HepG2 (cell line): ENCODE measurements around the gene DHRS4L2. TPM values are rescaled to one million over a fixed set of nuclear protein-coding genes. Genes with fewer than 3 reads are reported as not detected.

Experiments used
- GFI1 ChIP-seq: sonication (generic); formaldehyde crosslinking; IDR thresholded peaks from 2 replicates; pipeline ENCODE4 v1.5.0; 2020; ENCODE audit warnings: missing genetic modification reagents, mild to moderate bottlenecking, borderline replicate concordance
- IKZF5 ChIP-seq: IDR thresholded peaks from 2 replicates; pipeline ENCODE4 v1.6.1; 2018; ENCODE audit warnings: missing genetic modification reagents, mild to moderate bottlenecking, missing compliant biosample characterization
- MBNL3 ChIP-seq: fragments of 250-450 bp; sonication (Bioruptor Pico); conservative IDR thresholded peaks from 2 replicates; pipeline ENCODE4 v1.8.0; 2022; ENCODE audit warnings: mild to moderate bottlenecking, inconsistent platforms
- MTF2 ChIP-seq: sonication (generic); formaldehyde crosslinking; IDR thresholded peaks from 2 replicates; pipeline ENCODE4 v1.5.0; 2020; ENCODE audit warnings: missing genetic modification reagents, borderline replicate concordance
- NR1H2 ChIP-seq: sonication (generic); formaldehyde crosslinking; IDR thresholded peaks from 2 replicates; pipeline ENCODE4 v1.8.1; 2022; ENCODE audit warnings: low read depth, missing genetic modification reagents, borderline replicate concordance
- NR2F2 ChIP-seq: IDR thresholded peaks from 2 replicates; pipeline ENCODE4 v1.6.1; 2012; ENCODE audit warnings: low read depth, inconsistent platforms, borderline replicate concordance
- NR3C1 ChIP-seq: sonication (generic); formaldehyde crosslinking; IDR thresholded peaks from 2 replicates; pipeline ENCODE4 v1.4.0; 2020; ENCODE audit warnings: missing genetic modification reagents
- PCBP2 ChIP-seq: fragments of 200-400 bp; formaldehyde crosslinking; optimal IDR thresholded peaks from 2 replicates; pipeline ENCODE3; 2018; ENCODE audit warnings: low read length, low read depth; ENCODE audit not compliant: poor library complexity, severe bottlenecking
- SKI ChIP-seq: fragments of 450-650 bp; IDR thresholded peaks from one replicate; pipeline ENCODE4 v1.6.1; 2018; ENCODE audit warnings: mild to moderate bottlenecking; ENCODE audit not compliant: partially characterized antibody
- SNAPC2 ChIP-seq: sonication (generic); formaldehyde crosslinking; IDR thresholded peaks from 2 replicates; pipeline ENCODE4 v1.8.1; 2022; ENCODE audit warnings: mild to moderate bottlenecking, missing genetic modification reagents
- SRF ChIP-seq: IDR thresholded peaks from 2 replicates; pipeline ENCODE4 v1.6.1; 2011; ENCODE audit warnings: mild to moderate bottlenecking, low read depth, low read length, moderate library complexity
- TCF12 ChIP-seq, 2 experiments: fragments of 450-650 bp in 1 of 2; sonication (generic) in 1 of 2; formaldehyde crosslinking in 1 of 2; IDR thresholded peaks; 2 replicates each; pipeline versions ENCODE4 v1.6.1 to v1.8.0; 2017 to 2022; ENCODE audit warnings: antibody characterized with exemption in 1 of 2, mild to moderate bottlenecking in 1 of 2, missing genetic modification reagents in 1 of 2, moderate library complexity in 1 of 2
- U2AF2 ChIP-seq: fragments of 200-400 bp; formaldehyde crosslinking; IDR thresholded peaks from 2 replicates; pipeline ENCODE4 v1.6.1; 2017; ENCODE audit warnings: low read depth, mild to moderate bottlenecking, low read length
- ZBTB1 ChIP-seq: sonication (generic); formaldehyde crosslinking; IDR thresholded peaks from 2 replicates; pipeline ENCODE4 v1.4.0; 2020; ENCODE audit warnings: missing genetic modification reagents, borderline replicate concordance
- ZNF205 ChIP-seq: IDR thresholded peaks from 2 replicates; pipeline ENCODE4 v1.6.1; 2018; ENCODE audit warnings: missing biosample characterization, missing genetic modification reagents
- ZNF501 ChIP-seq: sonication (generic); formaldehyde crosslinking; IDR thresholded peaks from 2 replicates; pipeline ENCODE4 v1.5.1; 2020; ENCODE audit warnings: mild to moderate bottlenecking, moderate library complexity, missing genetic modification reagents
- ZNF556 ChIP-seq: sonication (generic); formaldehyde crosslinking; IDR thresholded peaks from 2 replicates; pipeline ENCODE4 v1.4.0; 2020; ENCODE audit warnings: mild to moderate bottlenecking, missing genetic modification reagents, borderline replicate concordance
- ZNF713 ChIP-seq: sonication (generic); formaldehyde crosslinking; IDR thresholded peaks from 2 replicates; pipeline ENCODE4 v1.4.0; 2020; ENCODE audit warnings: mild to moderate bottlenecking, missing genetic modification reagents
- polyA plus RNA-seq, 8 experiments: library from polyadenylated mRNA; depleted of rRNA in 3 of 8; stranded (reverse) in 7 of 8; unstranded in 1 of 8; fragments of >200 nt; fragmentation: Illumina TruSeq in 4 of 8; extraction: Trizol in 4 of 8; gene quantifications; 2 replicates each; pipeline versions ENCODE4 v1.2.1 to v1.2.3, GENCODE V29; 2011 to 2016; ENCODE audit warnings: low read depth in 4 of 8, missing spikeins in 1 of 8, mixed read lengths in 1 of 8; ENCODE audit not compliant: insufficient read depth in 1 of 8
- total RNA-seq, 5 experiments: library from RNA; depleted of rRNA; stranded (reverse); fragments of >200 nt; fragmentation: Illumina TruSeq; extraction: Trizol; gene quantifications; 2 replicates each; pipeline ENCODE4 v1.2.3, GENCODE V29; 2016; ENCODE audit warnings: low read depth in 1 of 5
- TF ChIP-seq, protein P1 (sequence below): sonication (generic); formaldehyde crosslinking; IDR thresholded peaks from 2 replicates; pipeline ENCODE4 v1.4.0; 2020; ENCODE audit warnings: missing genetic modification reagents
- TF ChIP-seq, protein P2 (sequence below): sonication (generic); formaldehyde crosslinking; IDR thresholded peaks from 2 replicates; pipeline ENCODE4 v1.4.0; 2020; ENCODE audit warnings: missing genetic modification reagents, borderline replicate concordance
- TF ChIP-seq, protein P3 (sequence below): sonication (generic); formaldehyde crosslinking; IDR thresholded peaks from 2 replicates; pipeline ENCODE4 v1.4.0; 2020; ENCODE audit warnings: missing genetic modification reagents, mild to moderate bottlenecking, borderline replicate concordance

DHRS4L2 gene
- total and polyA plus RNA-seq, 2 of the 13 experiments (the other 11 are each of a cell fraction or from before 2014, with no cell fraction given): 24.7 to 38.2 TPM

GRCh38 chr14:24051176-24051788 is 62.6 kb downstream of the DHRS4L2 start (continued):
- TF ChIP-seq ZNF501 (CRISPR knock-in tag) (no peak), ZBTB1 (CRISPR knock-in tag) (no peak), ZNF205 (CRISPR knock-in tag) (no peak), NR2F2 (no peak), SKI (no peak), NR1H2 (CRISPR knock-in tag) (no peak), GFI1 (CRISPR knock-in tag) (no peak), NR3C1 (CRISPR knock-in tag) (no peak), ZNF713 (CRISPR knock-in tag) (no peak), MBNL3 (CRISPR knock-in tag) (no peak), IKZF5 (peak; percentile 52; the same call in 1 of the 2 replicates), ZNF556 (no peak), SRF (no peak), PCBP2 (no peak), U2AF2 (no peak), SNAPC2 (0 out of 2 replicates have a peak, but pooled peaks have one; percentile 26), TCF12 (IDR thresholded peaks at IDR 0.05) (no peak), TCF12 (CRISPR knock-in tag; IDR thresholded peaks at IDR 0.05) (no peak), MTF2 (CRISPR knock-in tag) (no peak)
- TF ChIP-seq, protein P1, sequence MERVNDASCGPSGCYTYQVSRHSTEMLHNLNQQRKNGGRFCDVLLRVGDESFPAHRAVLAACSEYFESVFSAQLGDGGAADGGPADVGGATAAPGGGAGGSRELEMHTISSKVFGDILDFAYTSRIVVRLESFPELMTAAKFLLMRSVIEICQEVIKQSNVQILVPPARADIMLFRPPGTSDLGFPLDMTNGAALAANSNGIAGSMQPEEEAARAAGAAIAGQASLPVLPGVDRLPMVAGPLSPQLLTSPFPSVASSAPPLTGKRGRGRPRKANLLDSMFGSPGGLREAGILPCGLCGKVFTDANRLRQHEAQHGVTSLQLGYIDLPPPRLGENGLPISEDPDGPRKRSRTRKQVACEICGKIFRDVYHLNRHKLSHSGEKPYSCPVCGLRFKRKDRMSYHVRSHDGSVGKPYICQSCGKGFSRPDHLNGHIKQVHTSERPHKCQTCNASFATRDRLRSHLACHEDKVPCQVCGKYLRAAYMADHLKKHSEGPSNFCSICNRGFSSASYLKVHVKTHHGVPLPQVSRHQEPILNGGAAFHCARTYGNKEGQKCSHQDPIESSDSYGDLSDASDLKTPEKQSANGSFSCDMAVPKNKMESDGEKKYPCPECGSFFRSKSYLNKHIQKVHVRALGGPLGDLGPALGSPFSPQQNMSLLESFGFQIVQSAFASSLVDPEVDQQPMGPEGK (CRISPR knock-in tag): no peak
- TF ChIP-seq, protein P2, sequence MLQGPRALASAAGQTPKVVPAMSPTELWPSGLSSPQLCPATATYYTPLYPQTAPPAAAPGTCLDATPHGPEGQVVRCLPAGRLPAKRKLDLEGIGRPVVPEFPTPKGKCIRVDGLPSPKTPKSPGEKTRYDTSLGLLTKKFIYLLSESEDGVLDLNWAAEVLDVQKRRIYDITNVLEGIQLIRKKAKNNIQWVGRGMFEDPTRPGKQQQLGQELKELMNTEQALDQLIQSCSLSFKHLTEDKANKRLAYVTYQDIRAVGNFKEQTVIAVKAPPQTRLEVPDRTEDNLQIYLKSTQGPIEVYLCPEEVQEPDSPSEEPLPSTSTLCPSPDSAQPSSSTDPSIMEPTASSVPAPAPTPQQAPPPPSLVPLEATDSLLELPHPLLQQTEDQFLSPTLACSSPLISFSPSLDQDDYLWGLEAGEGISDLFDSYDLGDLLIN: no peak
- TF ChIP-seq, protein P3, sequence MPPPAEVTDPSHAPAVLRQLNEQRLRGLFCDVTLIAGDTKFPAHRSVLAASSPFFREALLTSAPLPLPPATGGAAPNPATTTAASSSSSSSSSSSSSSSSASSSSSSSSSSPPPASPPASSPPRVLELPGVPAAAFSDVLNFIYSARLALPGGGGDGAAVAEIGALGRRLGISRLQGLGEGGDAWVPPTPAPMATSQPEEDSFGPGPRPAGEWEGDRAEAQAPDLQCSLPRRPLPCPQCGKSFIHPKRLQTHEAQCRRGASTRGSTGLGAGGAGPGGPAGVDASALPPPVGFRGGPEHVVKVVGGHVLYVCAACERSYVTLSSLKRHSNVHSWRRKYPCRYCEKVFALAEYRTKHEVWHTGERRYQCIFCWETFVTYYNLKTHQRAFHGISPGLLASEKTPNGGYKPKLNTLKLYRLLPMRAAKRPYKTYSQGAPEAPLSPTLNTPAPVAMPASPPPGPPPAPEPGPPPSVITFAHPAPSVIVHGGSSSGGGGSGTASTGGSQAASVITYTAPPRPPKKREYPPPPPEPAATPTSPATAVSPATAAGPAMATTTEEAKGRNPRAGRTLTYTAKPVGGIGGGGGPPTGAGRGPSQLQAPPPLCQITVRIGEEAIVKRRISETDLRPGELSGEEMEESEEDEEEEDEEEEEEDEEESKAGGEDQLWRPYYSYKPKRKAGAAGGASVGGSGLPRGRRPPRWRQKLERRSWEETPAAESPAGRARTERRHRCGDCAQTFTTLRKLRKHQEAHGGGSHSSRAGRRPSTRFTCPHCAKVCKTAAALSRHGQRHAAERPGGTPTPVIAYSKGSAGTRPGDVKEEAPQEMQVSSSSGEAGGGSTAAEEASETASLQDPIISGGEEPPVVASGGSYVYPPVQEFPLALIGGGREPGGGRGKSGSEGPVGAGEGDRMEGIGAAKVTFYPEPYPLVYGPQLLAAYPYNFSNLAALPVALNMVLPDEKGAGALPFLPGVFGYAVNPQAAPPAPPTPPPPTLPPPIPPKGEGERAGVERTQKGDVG (CRISPR knock-in tag): no peak
